DMS 273 (cell line): ENCODE measurements around the gene TMEM181.
A peak's percentile ranks its signal among the peaks of the same experiment; 100 is the strongest.
"Not testable (repeated sequence)": the region's sequence is repeated elsewhere in the genome, so short reads cannot be mapped to it uniquely, and the experiment has no call there.

ENCODE experiments used
- DNase-seq: peaks from one replicate; lab custom pipeline; 2025; ENCODE audit not compliant: unreplicated experiment; lab: John Stamatoyannopoulos, UW

Gene TMEM181

GRCh38 chr6:158654498-158654897 is 94.6 kb downstream of the TMEM181 start:
- DNase-seq, result peak; percentile 70

- DNase-seq, result peak; percentile 20
Observed at GRCh38 chr6:158654960-158655489, 95.1 kb downstream of the TMEM181 start.

GRCh38 chr6:158655569-158656450 is 95.9 kb downstream of the TMEM181 start:
- DNase-seq, result no peak

- DNase-seq, result peak; percentile 50
Observed at GRCh38 chr6:158656986-158657385, 97.1 kb downstream of the TMEM181 start.

- DNase-seq, result peak; percentile 60
Observed at GRCh38 chr6:158660333-158660754, 100.5 kb downstream of the TMEM181 start.

GRCh38 chr6:158661156-158661685 is 101.3 kb downstream of the TMEM181 start:
- no peak for DNase-seq

GRCh38 chr6:158662607-158662953 is 102.7 kb downstream of the TMEM181 start:
- no peak for DNase-seq

GRCh38 chr6:158662954-158663624 is 103.2 kb downstream of the TMEM181 start:
- peak; percentile 23 for DNase-seq

- no peak for DNase-seq
Observed at GRCh38 chr6:158663625-158664165, 103.8 kb downstream of the TMEM181 start.

GRCh38 chr6:158665332-158665731 is 105.4 kb downstream of the TMEM181 start:
- DNase-seq, result no peak

- DNase-seq, result no peak
Observed at GRCh38 chr6:158666628-158667359, 106.9 kb downstream of the TMEM181 start.

- DNase-seq, result no peak
Observed at GRCh38 chr6:158667360-158667981, 107.6 kb downstream of the TMEM181 start.

GRCh38 chr6:158668707-158669103 is 108.8 kb downstream of the TMEM181 start:
- DNase-seq, result no peak

- DNase-seq, result no peak
Observed at GRCh38 chr6:158669145-158670035, 109.5 kb downstream of the TMEM181 start.

- DNase-seq, result not testable (repeated sequence)
Observed at GRCh38 chr6:158672119-158672518, 112.2 kb downstream of the TMEM181 start.

- DNase-seq, result no peak
Observed at GRCh38 chr6:158672726-158673125, 112.8 kb downstream of the TMEM181 start.

- no peak for DNase-seq
Observed at GRCh38 chr6:158674342-158675131, 114.6 kb downstream of the TMEM181 start.

- DNase-seq, result not testable (repeated sequence)
Observed at GRCh38 chr6:158677094-158677493, 117.2 kb downstream of the TMEM181 start.
